ENCODE measurements around the gene KIAA1755.

Gene KIAA1755

GRCh38 chr20:38165089-38165965 is 95.2 kb downstream of the KIAA1755 start, which contains the start of gene TGM2:
Gene TGM2 (minus strand): TSS chr20:38165270. CDS start chr20:38165198, 72 bp downstream.
- no peak for DNase-seq (ENCODE audit: low spot score)

GRCh38 chr20:38164624-38165088 is 95.9 kb downstream of the KIAA1755 start:
- no peak for DNase-seq (ENCODE audit: low spot score)

GRCh38 chr20:38164069-38164468 is 96.5 kb downstream of the KIAA1755 start:
- no peak for DNase-seq (ENCODE audit: low spot score)

- no peak for DNase-seq (ENCODE audit: low spot score)
These were observed 97.4 kb downstream of the KIAA1755 start for GRCh38 chr20:38162878-38163875.

GRCh38 chr20:38162149-38162548 is 98.4 kb downstream of the KIAA1755 start:
- DNase-seq (ENCODE audit: low spot score), result no peak

GRCh38 chr20:38161412-38161774 is 99.1 kb downstream of the KIAA1755 start:
- DNase-seq (ENCODE audit: low spot score), result no peak

Data from pons (tissue), 1 donor.